ENCODE results near the gene MYO18A. TPM values are rescaled to one million over a fixed set of nuclear protein-coding genes. Genes with fewer than 3 reads are reported as not detected.

The MYO18A gene
- total and polyA plus RNA-seq, 10 of the 15 experiments (the other 5 are each of a cell fraction or from before 2014, with no cell fraction given): 2.9 to 66.0 (median 24.5) TPM

- FAIRE-seq (no peak), DNase-seq (ENCODE audit: low read depth, low spot score) (no peak), ATAC-seq (no peak)
- H3K27ac ChIP-seq (ENCODE audit: control insufficient read depth, insufficient read depth): no peak overlapping the region
- no TSS peak for BruUV-seq (replicated peaks)
- H3K36me3 ChIP-seq (ENCODE audit: control insufficient read depth in 2 of 2, insufficient read depth in 2 of 2, low read length in 1 of 2): peaks cover 13% of the 10 kb centered on the region in 2 experiments; a peak in 3 of 4 replicates
- TF ChIP-seq HDAC6 (IDR thresholded peaks at IDR 0.05; ENCODE audit: unreplicated experiment) (no peak), ZBED1 (IDR thresholded peaks at IDR 0.05; ENCODE audit: borderline replicate concordance) (no peak), SPI1 (IDR thresholded peaks at IDR 0.05; ENCODE audit: borderline replicate concordance, insufficient read depth, low read depth, low read length) (no peak), ELK1 (IDR thresholded peaks at IDR 0.05; ENCODE audit: low read depth, low read length) (no peak), ETV6 (conservative IDR thresholded peaks at IDR 0.05 in 1 of 2, IDR thresholded peaks at IDR 0.05 in 1 of 2; ENCODE audit: borderline replicate concordance in 1 of 2, low read depth in 1 of 2) (no peak), FOXM1 (IDR thresholded peaks at IDR 0.05; ENCODE audit: low read depth, low read length) (no peak), JUND (IDR thresholded peaks at IDR 0.05; ENCODE audit: low read depth, low read length) (no peak), TCF3 (IDR thresholded peaks at IDR 0.05; ENCODE audit: borderline replicate concordance, insufficient read depth, low read depth, low read length) (no peak), NFIC (IDR thresholded peaks at IDR 0.05; ENCODE audit: low read depth, low read length) (no peak), TCF12 (IDR thresholded peaks at IDR 0.05; ENCODE audit: low read depth, low read length) (no peak), CBX5 (IDR thresholded peaks at IDR 0.05; ENCODE audit: low read depth) (no peak), EED (IDR thresholded peaks at IDR 0.05; ENCODE audit: low read depth) (no peak), SUZ12 (IDR thresholded peaks at IDR 0.05; ENCODE audit: unreplicated experiment) (no peak), NR2C1 (IDR thresholded peaks at IDR 0.05) (no peak), MEF2B (IDR thresholded peaks at IDR 0.05; ENCODE audit: partially characterized antibody, poor library complexity, severe bottlenecking) (no peak), MTA2 (IDR thresholded peaks at IDR 0.05; ENCODE audit: low read depth) (no peak)
- peaks cover 4% of the 10 kb centered on the region; the same call in 1 of the 2 replicates for H4K20me1 ChIP-seq (ENCODE audit: control insufficient read depth, insufficient read depth)
- RAD21 ChIA-PET (ENCODE audit: unreplicated experiment): interaction anchor here (1.2 kb wide), 1 partner anchor 155 kb away, joined by 5 read pairs; no protein-coding TSS in a partner anchor
- no peaks in the 10 kb centered on the region for H3K9me3 ChIP-seq (replicated peaks; ENCODE audit: control insufficient read depth, insufficient read depth, low read length)
- intact Hi-C loops (cut with micrococcal nuclease; ENCODE audit: unreplicated experiment): no loop called here
- no peaks in the 10 kb centered on the region for H3K4me1 ChIP-seq (ENCODE audit: control insufficient read depth, insufficient read depth, low read length)
- no peak overlapping the region for H3K4me2 ChIP-seq (ENCODE audit: control insufficient read depth, insufficient read depth)
- H3K4me3 ChIP-seq: no peak overlapping the region
- SMC1A ChIA-PET (ENCODE audit: uncharacterized antibody, unreplicated experiment): no interaction called here
- POLR2A ChIA-PET: no interaction called here
- CTCF ChIA-PET: interaction anchor here (0.8 to 17.7 kb wide), 4 partner anchors 9 to 168 kb away, joined by 3 to 415 read pairs (median 32); no protein-coding TSS in a partner anchor
- in situ Hi-C loops (cut with MboI): loop anchor here (5.0 kb wide), 1 partner anchor 153 kb away; no protein-coding TSS in a partner anchor
- no peaks in the 10 kb centered on the region for H3K79me2 ChIP-seq (ENCODE audit: control insufficient read depth, insufficient read depth, low read length)
- H3K9ac ChIP-seq (ENCODE audit: control insufficient read depth, insufficient read depth, low read length): no peak overlapping the region
- H2AFZ ChIP-seq (ENCODE audit: control insufficient read depth, low read depth, low read length): no peak overlapping the region
- WGBS (ENCODE audit: insufficient coverage, insufficient replicate concordance, low lambda C conversion rate, missing lambda C conversion rate): 96% methylated on average over 2 of the region's 2 CpGs
- no peaks in the 10 kb centered on the region for H3K27me3 ChIP-seq (replicated peaks in 1 of 2; ENCODE audit: control insufficient read depth in 2 of 2, insufficient read depth in 2 of 2, low read length in 1 of 2)
Observed at GRCh38 chr17:29120433-29120832, 59.8 kb downstream of the MYO18A start.

Measured in GM12878 (cell line).